ENCODE measurements around the gene PITPNM3. TPM values are rescaled to one million over a fixed set of nuclear protein-coding genes. Genes with fewer than 3 reads are reported as not detected.

The PITPNM3 gene
- 1.6 to 2.9 TPM (median 2.2 TPM) in 5 replicates for total RNA-seq (2022; extraction: Qiagen RNA extraction; ENCODE audit: low read depth)

DNA sequence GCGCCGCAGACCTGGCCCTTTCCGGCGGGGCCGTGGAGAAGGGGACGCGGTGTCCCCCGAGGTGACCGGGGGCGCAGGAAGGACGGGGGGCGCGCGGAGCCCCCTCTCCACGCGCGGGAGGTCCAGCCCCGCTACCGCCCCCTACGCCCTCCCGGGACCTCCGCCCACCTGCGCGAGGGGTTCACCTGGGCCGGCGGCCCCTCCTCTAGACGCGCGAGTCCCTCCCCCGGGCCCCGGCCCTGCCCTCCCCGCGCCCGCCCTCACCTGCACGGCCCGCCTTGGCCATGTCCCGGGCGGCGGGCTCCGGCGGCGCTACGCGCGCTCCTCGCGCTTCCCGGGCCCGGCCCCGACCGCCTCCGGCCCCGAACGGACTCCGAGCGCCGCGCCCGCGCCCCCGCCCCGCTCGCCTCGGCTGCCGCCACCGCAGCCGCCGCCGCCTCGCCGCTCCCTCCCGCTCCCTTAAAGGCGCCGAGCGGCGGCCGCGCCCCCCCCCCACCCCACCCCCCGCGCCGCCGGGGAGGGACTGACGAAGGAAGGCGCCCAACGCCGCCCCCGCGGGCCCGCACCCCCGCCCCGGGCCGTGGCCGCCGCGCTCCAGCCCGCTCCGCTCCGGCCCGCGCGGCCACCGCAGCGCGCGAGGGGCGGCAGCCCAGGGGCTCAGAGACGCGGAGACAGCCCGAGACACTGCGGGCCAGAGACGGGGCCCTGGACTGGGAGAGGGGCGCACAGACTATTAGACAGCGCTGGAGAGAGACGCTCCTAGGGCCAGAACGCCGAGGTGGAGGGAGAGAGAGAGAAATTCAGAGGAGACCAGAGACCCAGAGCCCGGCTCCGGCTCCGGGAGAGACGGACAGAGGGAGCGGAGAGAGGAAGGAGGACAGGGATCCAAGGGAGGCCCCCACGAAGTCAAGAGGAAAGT is at the start of gene PITPNM3:
Gene PITPNM3 (minus strand): TSS at position 435 of the 919 bp plus-strand sequence. CDS start 149 bp downstream, at position 286.

GRCh38 chr17:6443692-6444570 is 112.4 kb downstream of the PITPNM3 start, which contains the start of gene PIMREG:
Gene PIMREG, plus strand, starts transcription at chr17:6444455. Its CDS starts 656 bp downstream, at chr17:6445111.

GRCh38 chr17:6435051-6435450 is 121.3 kb downstream of the PITPNM3 start, which contains the start of gene AIPL1:
Gene AIPL1, minus strand, starts transcription at chr17:6435121. Its CDS starts 17 bp downstream, at chr17:6435104.

Other genes starting within 250 kb of the PITPNM3 start
- not detected in 5 replicates for gene AIPL1, start 121.4 kb downstream of the PITPNM3 start, total RNA-seq (2022; extraction: Qiagen RNA extraction; ENCODE audit: low read depth)
- 44.2 to 51.9 TPM (median 45.7 TPM) in 5 replicates for gene PIMREG, start 112.1 kb downstream of the PITPNM3 start, total RNA-seq (2022; extraction: Qiagen RNA extraction; ENCODE audit: low read depth)
- gene KIAA0753, start 84.2 kb upstream of the PITPNM3 start, total RNA-seq (2022; extraction: Qiagen RNA extraction; ENCODE audit: low read depth) = 16.5 to 22.1 TPM (median 19.6 TPM) in 5 replicates
- gene TXNDC17, start 84.5 kb upstream of the PITPNM3 start, total RNA-seq (2022; extraction: Qiagen RNA extraction; ENCODE audit: low read depth) = 379 to 465 TPM (median 412 TPM) in 5 replicates
- gene MED31, start 95.0 kb upstream of the PITPNM3 start, total RNA-seq (2022; extraction: Qiagen RNA extraction; ENCODE audit: low read depth) = 23.0 to 35.7 TPM (median 34.1 TPM) in 5 replicates
- 2.2 to 3.0 TPM (median 2.8 TPM) in 5 replicates for gene C17orf100, start 95.2 kb upstream of the PITPNM3 start, total RNA-seq (2022; extraction: Qiagen RNA extraction; ENCODE audit: low read depth)
- 0.13 to 0.24 TPM (median 0.16 TPM) in 5 replicates for gene SLC13A5, start 156.8 kb upstream of the PITPNM3 start, total RNA-seq (2022; extraction: Qiagen RNA extraction; ENCODE audit: low read depth)
- gene XAF1, start 199.5 kb upstream of the PITPNM3 start, total RNA-seq (2022; extraction: Qiagen RNA extraction; ENCODE audit: low read depth) = 0.03 TPM in 1 of 5 replicates, not detected in the others
- gene FBXO39, start 219.7 kb upstream of the PITPNM3 start, total RNA-seq (2022; extraction: Qiagen RNA extraction; ENCODE audit: low read depth) = not detected in 5 replicates